ENCODE results near the gene KRT9.

DNA sequence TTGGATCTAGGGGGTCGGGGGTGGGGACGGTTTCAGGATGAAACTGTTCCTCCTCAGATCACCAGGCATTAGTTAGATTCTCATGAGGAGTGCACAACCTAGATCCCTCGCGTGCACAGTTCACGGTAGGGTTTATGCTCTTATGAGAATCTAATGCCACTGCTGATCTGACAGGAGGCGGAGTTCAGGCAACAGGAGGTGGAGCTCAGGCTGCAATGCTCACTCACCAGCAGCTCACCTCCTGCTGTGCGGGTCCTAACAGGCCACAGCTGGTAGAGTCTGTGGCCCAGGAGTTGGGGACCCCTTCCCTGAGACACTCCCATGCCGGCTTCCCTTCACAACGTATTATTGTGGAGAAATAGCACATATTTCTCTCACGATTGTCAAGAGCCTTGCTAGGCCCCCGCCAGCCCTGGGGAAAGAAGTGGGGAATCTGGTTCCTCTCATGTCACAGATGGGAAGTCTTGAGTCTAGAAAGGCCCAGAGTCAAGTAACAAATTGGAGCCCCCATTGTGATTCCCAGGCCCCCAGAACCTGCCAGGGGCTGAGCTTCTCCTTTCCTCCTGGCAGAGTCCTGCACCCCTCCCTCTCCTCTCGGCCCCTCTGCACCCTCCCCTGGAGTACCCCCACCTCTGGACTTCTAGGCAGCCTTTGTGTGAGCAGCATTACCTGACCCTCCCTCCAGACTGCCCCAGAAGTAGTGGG lies 20.9 kb upstream of the KRT9 start:
- no peak for TF ChIP-seq CTCF (IDR thresholded peaks at IDR 0.05 in 2 of 3, conservative IDR thresholded peaks at IDR 0.05 in 1 of 3; ENCODE audit: borderline replicate concordance in 1 of 3, insufficient read depth in 1 of 3, low read depth in 2 of 3, low read length in 2 of 3)
- TF ChIP-seq MAX (IDR thresholded peaks at IDR 0.05) = no peak
- no peak for TF ChIP-seq POLR2AphosphoS5 (IDR thresholded peaks at IDR 0.05; ENCODE audit: low read depth, low read length)
- TF ChIP-seq EGR1 (IDR thresholded peaks at IDR 0.05; ENCODE audit: low read depth) = no peak
- TF ChIP-seq ELF1 (IDR thresholded peaks at IDR 0.05; ENCODE audit: borderline replicate concordance, low read depth) = no peak
- no peak for TF ChIP-seq CEBPB (IDR thresholded peaks at IDR 0.05; ENCODE audit: low read depth)
- TF ChIP-seq RAD21 (IDR thresholded peaks at IDR 0.05; ENCODE audit: low read depth) = no peak
- no peak for TF ChIP-seq POLR2A (IDR thresholded peaks at IDR 0.05; ENCODE audit: borderline replicate concordance, extremely low read depth, insufficient read depth, insufficient read length)
- no peak for TF ChIP-seq EZH2 (IDR thresholded peaks at IDR 0.05)
